ENCODE results near the gene FNDC3B. TPM values are rescaled to one million over a fixed set of nuclear protein-coding genes. Genes with fewer than 3 reads are reported as not detected.

FNDC3B gene
- total and polyA plus RNA-seq, 2 donors (not counting 3 experiments of a cell fraction or from before 2014, with no cell fraction given) = 91.6 to 295 TPM

- H3K36me3 ChIP-seq (ENCODE audit: control insufficient read depth in 2 of 2, extremely low read depth in 1 of 2, insufficient read depth in 2 of 2, low read length in 2 of 2) = peaks cover 4 to 8% of the 10 kb centered on the region in 2 experiments
- H3K9me1 ChIP-seq (replicated peaks; ENCODE audit: control insufficient read depth, extremely low read depth, insufficient read depth, low read length) = no peaks in the 10 kb centered on the region
- peaks cover 77% of the 10 kb centered on the region for H3K79me2 ChIP-seq (ENCODE audit: control insufficient read depth, insufficient read depth, low read length)
- no peaks in the 10 kb centered on the region for H3K9me3 ChIP-seq (replicated peaks; ENCODE audit: control insufficient read depth, insufficient read depth, low read length)
- H3K4me3 ChIP-seq (replicated peaks in 1 of 3; ENCODE audit: insufficient read depth in 1 of 3, low read depth in 1 of 3, low read length in 3 of 3) = no peak overlapping the region
- TF ChIP-seq MAX (IDR thresholded peaks at IDR 0.05; ENCODE audit: insufficient read depth, insufficient read length) (no peak), EZH2 (IDR thresholded peaks at IDR 0.05; ENCODE audit: borderline replicate concordance, low read depth, low read length, severe bottlenecking) (no peak), POLR2A (IDR thresholded peaks at IDR 0.05; ENCODE audit: low read depth, low read length) (no peak), MYC (IDR thresholded peaks at IDR 0.05; ENCODE audit: low read depth, low read length) (no peak), JUN (IDR thresholded peaks at IDR 0.05; ENCODE audit: borderline replicate concordance, insufficient read depth, insufficient read length, low read depth) (no peak), FOS (IDR thresholded peaks at IDR 0.05; ENCODE audit: borderline replicate concordance, insufficient read depth, low read length) (no peak), CTCF (IDR thresholded peaks at IDR 0.05; ENCODE audit: extremely low read depth in 1 of 2, insufficient read depth in 1 of 2, low read depth in 1 of 2, low read length in 2 of 2) (no peak), POLR2AphosphoS5 (IDR thresholded peaks at IDR 0.05; ENCODE audit: insufficient read depth, low read depth, low read length) (no peak)
- ChIA-PET POLR2A (no interaction called here), CTCF (interaction anchor here (0.9 to 1.6 kb wide), 2 partner anchors 8 to 21 kb away, joined by 5 read pairs; no protein-coding TSS in a partner anchor)
- no peak overlapping the region for H2AFZ ChIP-seq (ENCODE audit: low read depth, low read length)
- dilution Hi-C loops (cut with MboI; ENCODE audit: extremely low pct_ligation_motif_present, low sequenced_read_pairs) (no loop called here), intact Hi-C loops (cut with micrococcal nuclease) (no loop called here)
- FAIRE-seq (no peak), DNase-seq (ENCODE audit: low read depth, low spot score) (no peak)
- H3K4me2 ChIP-seq (ENCODE audit: insufficient read depth, low read length) = no peak overlapping the region
- peaks cover 77% of the 10 kb centered on the region for H3K4me1 ChIP-seq (ENCODE audit: control insufficient read depth, extremely low read depth, insufficient read depth, low read length)
- peaks cover 2% of the 10 kb centered on the region for H4K20me1 ChIP-seq (replicated peaks; ENCODE audit: control insufficient read depth, extremely low read depth, insufficient read depth, low read length)
- H3K27me3 ChIP-seq (ENCODE audit: control insufficient read depth in 2 of 2, insufficient read depth in 2 of 2, low read length in 2 of 2) = no peaks in the 10 kb centered on the region
- no peak overlapping the region for H3K27ac ChIP-seq (ENCODE audit: insufficient read depth, low read depth, low read length)
- no peak overlapping the region for H3K9ac ChIP-seq (replicated peaks; ENCODE audit: extremely low read depth, insufficient read depth, low read length)
- BruUV-seq (replicated peaks) = no TSS peak
Measured at GRCh38 chr3:172132159-172132586, 92.8 kb downstream of the FNDC3B start.
